Fibroblast of lung (primary cell): ENCODE results near the gene SLAMF9. TPM values are rescaled to one million over a fixed set of nuclear protein-coding genes. Genes with fewer than 3 reads are reported as not detected.

Source experiments
- DNase-seq, 2 donors: peaks; one replicate each; pipeline versions ENCODE4 v3.0.0 to v3.0.0-alpha.2; 2010; ENCODE audit warnings: low read depth in 2 of 2
- H2AFZ ChIP-seq: 2 replicates; pipeline ENCODE4 v1.5.1; 2012; ENCODE audit warnings: low read length, control low read depth, inconsistent platforms
- H3K27ac ChIP-seq: 2 replicates; pipeline ENCODE4 v1.5.1; 2011; ENCODE audit warnings: low read length, control low read depth; ENCODE audit not compliant: insufficient read depth
- H3K27me3 ChIP-seq: 2 replicates; pipeline ENCODE4 v1.5.1; 2011; ENCODE audit warnings: mild to moderate bottlenecking, low read length; ENCODE audit not compliant: control insufficient read depth, insufficient read depth
- H3K36me3 ChIP-seq: 2 replicates; pipeline ENCODE4 v1.5.1; 2011; ENCODE audit warnings: low read length; ENCODE audit not compliant: control insufficient read depth, insufficient read depth
- H3K4me1 ChIP-seq: 2 replicates; pipeline ENCODE4 v1.5.1; 2011; ENCODE audit warnings: low read length; ENCODE audit not compliant: control insufficient read depth, insufficient read depth; ENCODE audit errors: extremely low read depth
- H3K4me2 ChIP-seq: 2 replicates; pipeline ENCODE4 v1.5.1; 2011; ENCODE audit warnings: low read length, control low read depth; ENCODE audit not compliant: insufficient read depth; ENCODE audit errors: extremely low read depth
- H3K4me3 ChIP-seq, 4 experiments: fragments of 200-600 bp in 1 of 4; sonication (generic) in 1 of 4; replicated peaks in 1 of 4; 2 replicates each; pipeline ENCODE4 v1.5.1; 2011 to 2016; ENCODE audit warnings: low read length in 4 of 4, low read depth in 3 of 4, mild to moderate bottlenecking in 3 of 4, control low read depth in 2 of 4, inconsistent platforms in 1 of 4, mixed read lengths in 1 of 4; ENCODE audit not compliant: insufficient read depth in 1 of 4; ENCODE audit errors: control extremely low read depth in 1 of 4
- H3K79me2 ChIP-seq: 2 replicates; pipeline ENCODE4 v1.5.1; 2012; ENCODE audit warnings: mild to moderate bottlenecking, low read length, inconsistent platforms; ENCODE audit not compliant: control insufficient read depth, insufficient read depth
- H3K9ac ChIP-seq: 2 replicates; pipeline ENCODE4 v1.5.1; 2011; ENCODE audit warnings: mild to moderate bottlenecking, low read length, control low read depth; ENCODE audit not compliant: insufficient read depth
- H3K9me3 ChIP-seq: 2 replicates; pipeline ENCODE4 v1.5.1; 2012; ENCODE audit warnings: low read depth, low read length; ENCODE audit not compliant: control insufficient read depth, insufficient read depth
- H4K20me1 ChIP-seq: 2 replicates; pipeline ENCODE4 v1.5.1; 2011; ENCODE audit warnings: low read length; ENCODE audit not compliant: control insufficient read depth, insufficient read depth; ENCODE audit errors: extremely low read depth
- CTCF ChIP-seq, 2 donors: IDR thresholded peaks in 1 of 2; conservative IDR thresholded peaks in 1 of 2; 1 replicate in 1 of 2; 2 replicates in 1 of 2; pipeline ENCODE4 v1.5.1; 2011 to 2012; ENCODE audit warnings: low read length in 2 of 2, control low read depth in 1 of 2, inconsistent platforms in 1 of 2, low read depth in 1 of 2, mild to moderate bottlenecking in 1 of 2
- EZH2 ChIP-seq: IDR thresholded peaks from 2 replicates; pipeline ENCODE4 v1.5.1; 2012; ENCODE audit warnings: low read length, control low read depth, mild to moderate bottlenecking; ENCODE audit errors: missing control alignments
- polyA plus RNA-seq, 2 donors: library from polyadenylated mRNA; depleted of rRNA in 1 of 2; stranded (reverse) in 1 of 2; unstranded in 1 of 2; fragments of >200 nt; gene quantifications; 2 replicates each; pipeline ENCODE4 v1.2.1, GENCODE V29; 2011 to 2012; ENCODE audit warnings: missing spikeins in 1 of 2
- total RNA-seq: library from RNA; depleted of rRNA; stranded (reverse); fragments of >200 nt; gene quantifications from 2 replicates; pipeline ENCODE4 v1.2.1, GENCODE V29; 2014

The SLAMF9 gene
- total and polyA plus RNA-seq, 2 donors (not counting 1 experiment from before 2014, with no cell fraction given), result not detected

- H4K20me1 ChIP-seq, result no peaks in the 10 kb centered on the region
- no peak for DNase-seq
- no peak overlapping the region for H2AFZ ChIP-seq
- no peaks in the 10 kb centered on the region for H3K4me1 ChIP-seq
- H3K27ac ChIP-seq, result no peak overlapping the region
- H3K4me3 ChIP-seq, result no peak overlapping the region
- no peaks in the 10 kb centered on the region for H3K36me3 ChIP-seq
- no peak for TF ChIP-seq EZH2
- TF ChIP-seq CTCF (conservative IDR thresholded peaks at IDR 0.05 in 1 of 2, IDR thresholded peaks at IDR 0.05 in 1 of 2; ENCODE audit: low read depth in 1 of 2, low read length in 2 of 2), result no peak
- no peak overlapping the region for H3K4me2 ChIP-seq
- H3K79me2 ChIP-seq, result no peaks in the 10 kb centered on the region
- H3K27me3 ChIP-seq, result peaks cover 32% of the 10 kb centered on the region
- no peak overlapping the region for H3K9ac ChIP-seq
- no peaks in the 10 kb centered on the region for H3K9me3 ChIP-seq
Measured at GRCh38 chr1:159947942-159948341, 6.1 kb downstream of the SLAMF9 start.

DNA sequence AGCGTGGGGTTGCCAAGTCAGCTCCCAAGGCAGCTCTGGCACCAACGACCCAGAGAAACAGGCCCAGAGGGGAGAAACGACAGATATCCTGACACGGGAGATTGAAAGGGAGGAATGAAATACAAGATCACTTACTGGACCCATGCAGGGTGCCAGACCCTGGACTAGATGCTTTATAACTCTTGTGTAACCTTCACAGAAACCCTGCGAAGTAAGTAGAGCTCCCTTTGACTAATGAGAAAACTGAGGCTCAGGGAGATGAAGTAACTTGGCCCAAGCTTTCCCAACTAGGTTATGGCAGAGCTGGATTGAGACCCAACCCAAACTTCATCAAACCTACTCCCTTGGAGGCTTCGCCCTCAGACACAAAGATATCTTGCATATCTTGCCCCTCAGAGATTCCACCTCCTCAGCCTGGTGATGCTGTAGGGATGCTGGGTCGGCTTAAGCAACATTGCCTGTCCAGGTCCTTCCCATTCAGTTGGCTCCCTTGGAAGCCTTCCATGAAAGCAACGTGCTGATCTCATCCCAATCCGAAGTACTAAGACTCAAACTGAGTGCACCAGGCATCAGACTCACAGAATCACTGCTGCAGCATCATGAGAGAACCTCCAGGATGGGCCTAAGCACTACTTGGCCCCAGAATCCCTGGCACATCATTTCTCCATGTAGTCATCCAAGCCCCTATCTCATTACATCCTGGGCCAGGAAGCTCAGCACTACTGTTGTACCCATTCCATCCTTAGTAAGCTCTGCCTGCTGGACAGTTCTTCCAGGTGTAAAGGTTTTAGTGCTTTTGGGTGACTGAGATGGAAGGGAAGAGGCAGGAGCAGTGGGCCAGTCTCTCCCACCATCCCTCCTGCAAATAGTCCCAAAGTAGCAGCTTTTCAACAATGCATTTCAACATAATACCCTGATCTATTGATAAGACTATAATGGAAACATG lies 7.5 kb downstream of the SLAMF9 start:
- Histone ChIP-seq H3K27me3 (peaks cover 35% of the 10 kb centered on the region), H3K79me2 (no peaks in the 10 kb centered on the region), H3K36me3 (no peaks in the 10 kb centered on the region), H2AFZ (no peak overlapping the region), H3K9ac (no peak overlapping the region), H3K4me3 (no peak overlapping the region), H4K20me1 (no peaks in the 10 kb centered on the region), H3K9me3 (no peaks in the 10 kb centered on the region), H3K4me2 (no peak overlapping the region), H3K4me1 (no peaks in the 10 kb centered on the region), H3K27ac (no peak overlapping the region)
- DNase-seq, result no peak
- TF ChIP-seq CTCF (conservative IDR thresholded peaks at IDR 0.05 in 1 of 2, IDR thresholded peaks at IDR 0.05 in 1 of 2; ENCODE audit: low read depth in 1 of 2, low read length in 2 of 2) (no peak), EZH2 (no peak)

DNA sequence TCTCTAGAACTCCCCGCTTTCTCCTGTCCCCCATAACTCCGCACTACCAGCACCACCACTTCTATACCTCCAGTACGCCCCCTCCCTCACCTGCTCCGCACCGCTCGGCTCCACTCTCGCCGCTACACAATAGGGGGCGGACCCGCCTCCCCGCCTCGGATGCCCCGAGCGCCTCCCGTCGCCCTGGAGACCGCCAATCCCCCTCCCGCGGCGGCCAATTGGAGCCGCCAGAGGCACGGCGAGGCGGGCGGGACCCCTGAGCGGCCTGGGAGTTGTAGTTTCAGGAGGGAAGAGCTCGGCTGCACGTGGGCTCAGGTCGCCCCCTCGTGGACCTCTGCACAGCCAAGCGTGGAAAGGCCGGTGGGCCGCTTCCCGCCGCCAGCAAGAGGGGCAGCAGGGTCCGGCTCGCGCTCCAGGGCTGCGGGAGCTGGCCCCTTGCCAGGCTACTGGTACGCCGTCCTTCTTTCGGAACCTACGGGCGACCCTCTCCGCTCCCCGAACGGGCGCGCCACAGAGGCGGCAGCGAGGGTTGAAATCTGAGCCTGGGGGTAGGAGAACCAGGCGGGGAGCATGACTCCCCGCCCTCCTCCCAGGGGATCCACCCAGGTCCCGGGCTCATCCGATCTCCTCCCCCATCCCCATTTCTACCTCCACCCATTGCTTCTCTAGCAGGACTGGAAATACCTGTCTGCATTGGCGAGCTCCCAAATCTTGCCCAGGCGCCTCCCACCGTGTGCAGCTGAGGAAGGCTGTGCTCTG lies 8.4 kb downstream of the SLAMF9 start, which contains the start of gene IGSF9:
IGSF9 (minus strand) TSS at position 131 of the 759 bp plus-strand sequence. CDS start 2,159 bp downstream, outside the sequence.
- no peaks in the 10 kb centered on the region for H3K79me2 ChIP-seq
- DNase-seq, result peak; percentile 65 to 76
- H3K4me2 ChIP-seq, result peak within 1 kb of the TSS; percentile 39
- H3K9me3 ChIP-seq, result no peaks in the 10 kb centered on the region
- no peak within 1 kb of the TSS for H3K27ac ChIP-seq
- H3K4me1 ChIP-seq, result no peaks in the 10 kb centered on the region
- no peak within 1 kb of the TSS for H3K9ac ChIP-seq
- peak; percentile 11 to 37 for TF ChIP-seq CTCF (conservative IDR thresholded peaks at IDR 0.05 in 1 of 2, IDR thresholded peaks at IDR 0.05 in 1 of 2; ENCODE audit: low read depth in 1 of 2, low read length in 2 of 2)
- TF ChIP-seq EZH2, result no peak
- peak within 1 kb of the TSS in 3 of 4 experiments; percentile 12 to 46 (median 35) for H3K4me3 ChIP-seq
- H2AFZ ChIP-seq, result no peak within 1 kb of the TSS
- H3K27me3 ChIP-seq, result peaks cover 32% of the 10 kb centered on the region
- no peaks in the 10 kb centered on the region for H4K20me1 ChIP-seq
- no peaks in the 10 kb centered on the region for H3K36me3 ChIP-seq
